ENCODE measurements around the gene HNRNPM.
"Not testable (repeated sequence)": the region's sequence is repeated elsewhere in the genome, so short reads cannot be mapped to it uniquely, and the experiment has no call there.

The HNRNPM gene

GRCh38 chr19:8421484-8422461 lies 23.0 kb upstream of the HNRNPM start:
- Histone ChIP-seq H3K4me3 (ENCODE audit: low read depth in 1 of 2, low read length in 1 of 2) (no peak overlapping the region), H3K36me3 (peaks cover 16% of the 10 kb centered on the region)

GRCh38 chr19:8423817-8424223 lies 21.0 kb upstream of the HNRNPM start:
- peaks cover 22% of the 10 kb centered on the region for H3K36me3 ChIP-seq
- no peak overlapping the region for H3K4me3 ChIP-seq (ENCODE audit: low read depth in 1 of 2, low read length in 1 of 2)
- H3K27me3 ChIP-seq: no peaks in the 10 kb centered on the region
- H3K4me1 ChIP-seq (ENCODE audit: control insufficient read depth in 1 of 2, insufficient read depth in 1 of 2, low read depth in 1 of 2, low read length in 1 of 2): peaks cover 9 to 14% of the 10 kb centered on the region in 2 experiments
- no peaks in the 10 kb centered on the region for H3K9me3 ChIP-seq
- H3K27ac ChIP-seq: peak overlapping the region; percentile 72
- no peak for TF ChIP-seq CTCF (IDR thresholded peaks at IDR 0.05)

More at GRCh38 chr19:8421484-8422461, 23.0 kb upstream of the HNRNPM start:
- no peak for TF ChIP-seq CTCF (IDR thresholded peaks at IDR 0.05)
- no peak overlapping the region for H3K27ac ChIP-seq
- H3K27me3 ChIP-seq: no peaks in the 10 kb centered on the region
- H3K4me1 ChIP-seq (ENCODE audit: control insufficient read depth in 1 of 2, insufficient read depth in 1 of 2, low read depth in 1 of 2, low read length in 1 of 2): peaks cover 9 to 14% of the 10 kb centered on the region in 2 experiments
- H3K9me3 ChIP-seq: no peaks in the 10 kb centered on the region

GRCh38 chr19:8425331-8425730 lies 19.4 kb upstream of the HNRNPM start:
- H3K9me3 ChIP-seq; H3K27ac ChIP-seq; H3K27me3 ChIP-seq; H3K4me3 ChIP-seq (ENCODE audit: low read depth in 1 of 2, low read length in 1 of 2): not testable (repeated sequence)
- peaks cover 9 to 14% of the 10 kb centered on the region in 2 experiments for H3K4me1 ChIP-seq (ENCODE audit: control insufficient read depth in 1 of 2, insufficient read depth in 1 of 2, low read depth in 1 of 2, low read length in 1 of 2)
- peaks cover 32% of the 10 kb centered on the region for H3K36me3 ChIP-seq

GRCh38 chr19:8426283-8426682 lies 18.5 kb upstream of the HNRNPM start:
- Histone ChIP-seq H3K36me3 (peaks cover 39% of the 10 kb centered on the region), H3K4me1 (ENCODE audit: control insufficient read depth in 1 of 2, insufficient read depth in 1 of 2, low read depth in 1 of 2, low read length in 1 of 2) (peaks cover 9 to 14% of the 10 kb centered on the region in 2 experiments), H3K9me3 (no peaks in the 10 kb centered on the region), H3K27me3 (no peaks in the 10 kb centered on the region), H3K4me3 (ENCODE audit: low read depth in 1 of 2, low read length in 1 of 2) (no peak overlapping the region), H3K27ac (no peak overlapping the region)
- no peak for TF ChIP-seq CTCF (IDR thresholded peaks at IDR 0.05)

- Histone ChIP-seq H3K4me1 (ENCODE audit: control insufficient read depth in 1 of 2, insufficient read depth in 1 of 2, low read depth in 1 of 2, low read length in 1 of 2) (peaks cover 0 to 1% of the 10 kb centered on the region in 2 experiments), H3K27ac (no peak overlapping the region), H3K9me3 (no peaks in the 10 kb centered on the region), H3K27me3 (no peaks in the 10 kb centered on the region), H3K4me3 (ENCODE audit: low read depth in 1 of 2, low read length in 1 of 2) (no peak overlapping the region), H3K36me3 (peaks cover 35% of the 10 kb centered on the region)
- TF ChIP-seq CTCF (IDR thresholded peaks at IDR 0.05): no peak
Observed at GRCh38 chr19:8429044-8429443, 15.7 kb upstream of the HNRNPM start.

- Histone ChIP-seq H3K4me1 (ENCODE audit: control insufficient read depth in 1 of 2, insufficient read depth in 1 of 2, low read depth in 1 of 2, low read length in 1 of 2) (no peaks in the 10 kb centered on the region), H3K27ac (no peak overlapping the region), H3K36me3 (peaks cover 35% of the 10 kb centered on the region), H3K9me3 (no peaks in the 10 kb centered on the region), H3K27me3 (no peaks in the 10 kb centered on the region), H3K4me3 (ENCODE audit: low read depth in 1 of 2, low read length in 1 of 2) (no peak overlapping the region)
- no peak for TF ChIP-seq CTCF (IDR thresholded peaks at IDR 0.05)
Observed at GRCh38 chr19:8429826-8430225, 14.9 kb upstream of the HNRNPM start.

Measured in neutrophil (primary cell).